ENCODE results near the gene RNF224.
A peak's percentile ranks its signal among the peaks of the same experiment; 100 is the strongest.
"Not testable (repeated sequence)": the region's sequence is repeated elsewhere in the genome, so short reads cannot be mapped to it uniquely, and the experiment has no call there.

The RNF224 gene

GRCh38 chr9:137240841-137241489 is 13.7 kb downstream of the RNF224 start, which contains the start of gene TUBB4B:
Gene TUBB4B, plus strand, starts transcription at chr9:137241287. Its CDS starts 74 bp downstream, at chr9:137241361.
- DNase-seq, result peak; percentile 96

GRCh38 chr9:137241490-137242268 is 14.4 kb downstream of the RNF224 start:
- DNase-seq, result peak; percentile 58

DNA sequence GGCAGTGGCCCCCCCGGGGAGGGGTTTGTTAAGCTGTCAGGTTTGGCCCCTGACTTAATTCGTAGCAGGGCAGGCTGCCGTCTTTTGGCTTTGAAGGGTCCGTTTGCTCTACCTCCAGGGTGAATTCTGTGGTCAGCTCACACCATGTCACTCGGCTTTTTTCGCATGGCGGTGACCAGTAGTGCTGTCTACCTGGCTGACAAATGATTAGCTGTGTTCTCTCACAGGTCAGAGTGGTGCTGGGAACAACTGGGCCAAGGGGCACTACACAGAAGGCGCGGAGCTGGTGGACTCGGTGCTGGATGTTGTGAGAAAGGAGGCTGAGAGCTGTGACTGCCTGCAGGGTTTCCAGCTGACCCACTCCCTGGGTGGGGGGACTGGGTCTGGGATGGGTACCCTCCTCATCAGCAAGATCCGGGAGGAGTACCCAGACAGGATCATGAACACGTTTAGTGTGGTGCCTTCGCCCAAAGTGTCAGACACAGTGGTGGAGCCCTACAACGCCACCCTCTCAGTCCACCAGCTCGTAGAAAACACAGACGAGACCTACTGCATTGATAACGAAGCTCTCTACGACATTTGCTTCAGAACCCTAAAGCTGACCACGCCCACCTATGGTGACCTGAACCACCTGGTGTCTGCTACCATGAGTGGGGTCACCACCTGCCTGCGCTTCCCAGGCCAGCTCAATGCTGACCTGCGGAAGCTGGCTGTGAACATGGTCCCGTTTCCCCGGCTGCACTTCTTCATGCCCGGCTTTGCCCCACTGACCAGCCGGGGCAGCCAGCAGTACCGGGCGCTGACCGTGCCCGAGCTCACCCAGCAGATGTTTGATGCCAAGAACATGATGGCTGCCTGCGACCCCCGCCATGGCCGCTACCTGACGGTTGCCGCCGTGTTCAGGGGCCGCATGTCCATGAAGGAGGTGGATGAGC is 15.2 kb downstream of the RNF224 start:
- no peak for DNase-seq

DNA sequence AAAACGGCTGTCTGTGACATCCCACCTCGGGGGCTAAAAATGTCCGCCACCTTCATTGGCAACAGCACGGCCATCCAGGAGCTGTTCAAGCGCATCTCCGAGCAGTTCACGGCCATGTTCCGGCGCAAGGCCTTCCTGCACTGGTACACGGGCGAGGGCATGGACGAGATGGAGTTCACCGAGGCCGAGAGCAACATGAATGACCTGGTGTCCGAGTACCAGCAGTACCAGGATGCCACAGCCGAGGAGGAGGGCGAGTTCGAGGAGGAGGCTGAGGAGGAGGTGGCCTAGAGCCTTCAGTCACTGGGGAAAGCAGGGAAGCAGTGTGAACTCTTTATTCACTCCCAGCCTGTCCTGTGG is 15.9 kb downstream of the RNF224 start:
- not testable (repeated sequence) for DNase-seq

GRCh38 chr9:137243626-137244485 is 16.6 kb downstream of the RNF224 start:
- no peak for DNase-seq

DNA sequence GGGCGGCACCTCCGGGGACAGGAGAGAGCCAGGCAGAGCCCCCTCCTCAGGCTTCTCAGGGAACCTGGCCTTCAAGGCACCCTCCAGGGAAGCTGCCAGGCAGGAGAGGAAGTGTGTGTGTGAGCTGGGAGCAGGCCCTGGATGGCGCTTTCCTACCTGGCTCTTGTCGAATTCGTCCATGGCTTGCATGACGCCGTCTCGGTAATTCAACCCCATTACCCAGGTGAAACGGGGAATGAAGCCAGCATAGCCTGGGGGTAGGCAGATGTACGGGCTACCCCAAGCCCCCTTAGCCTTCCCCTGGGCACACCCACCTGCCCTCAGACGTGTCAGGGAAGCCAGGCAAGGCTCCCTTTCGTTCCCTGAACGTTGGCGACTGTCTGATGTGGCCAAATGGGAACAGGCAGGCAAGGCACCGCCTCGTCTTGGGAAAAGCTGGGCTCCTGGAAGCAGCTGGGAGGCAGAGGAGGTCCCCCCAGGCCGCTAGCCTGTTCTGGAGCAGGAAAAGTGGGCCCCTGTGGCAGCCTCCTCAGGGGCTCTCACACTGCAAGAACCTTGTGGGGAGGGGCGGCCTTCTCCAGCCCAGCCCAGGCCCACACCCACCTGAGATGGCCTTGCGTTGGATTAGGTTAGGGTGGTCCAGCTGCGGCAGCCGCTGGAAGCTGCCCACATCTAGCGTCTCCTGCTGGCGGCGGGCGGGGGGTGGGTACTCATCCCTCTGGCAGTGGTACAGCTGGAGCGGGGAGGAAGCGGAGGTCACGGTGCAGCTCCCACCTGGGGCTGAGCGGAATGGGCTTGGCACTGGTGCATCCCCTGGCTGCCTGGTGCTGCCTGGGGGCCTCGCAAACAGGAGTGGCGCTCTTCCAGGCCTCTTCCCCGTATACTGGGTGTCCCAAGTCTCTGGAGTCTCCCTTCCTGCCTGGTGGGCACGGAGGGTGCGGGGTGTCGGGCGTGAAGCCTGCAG is 17.5 kb downstream of the RNF224 start:
- DNase-seq, result no peak

GRCh38 chr9:137245450-137246421 is 18.4 kb downstream of the RNF224 start:
- DNase-seq, result no peak

GRCh38 chr9:137247135-137247915 is 20.0 kb downstream of the RNF224 start:
- DNase-seq, result no peak

GRCh38 chr9:137247916-137248175 is 20.5 kb downstream of the RNF224 start:
- no peak for DNase-seq

GRCh38 chr9:137250329-137251193 is 23.3 kb downstream of the RNF224 start:
- DNase-seq, result no peak

DNA sequence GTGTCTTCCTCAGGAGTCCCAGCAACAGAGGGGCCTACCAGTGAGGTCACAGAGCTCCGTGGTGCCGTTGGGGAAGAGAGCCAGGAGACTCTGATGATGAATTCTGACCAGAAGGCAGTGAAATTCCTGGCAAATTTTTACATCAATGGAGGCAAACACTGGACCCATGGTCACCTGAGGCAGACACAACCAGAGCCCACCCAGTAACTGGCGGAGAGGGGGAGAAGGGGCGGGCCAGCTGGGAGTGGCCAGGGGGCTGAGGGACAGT is 23.8 kb downstream of the RNF224 start, which contains the start of gene STPG3:
STPG3 (plus strand) TSS at position 93 of the 268 bp plus-strand sequence; CDS start at position 94, 1 bp downstream.
- DNase-seq, result no peak

- DNase-seq, result no peak
Observed at GRCh38 chr9:137251490-137252268, 24.4 kb downstream of the RNF224 start.

DNA sequence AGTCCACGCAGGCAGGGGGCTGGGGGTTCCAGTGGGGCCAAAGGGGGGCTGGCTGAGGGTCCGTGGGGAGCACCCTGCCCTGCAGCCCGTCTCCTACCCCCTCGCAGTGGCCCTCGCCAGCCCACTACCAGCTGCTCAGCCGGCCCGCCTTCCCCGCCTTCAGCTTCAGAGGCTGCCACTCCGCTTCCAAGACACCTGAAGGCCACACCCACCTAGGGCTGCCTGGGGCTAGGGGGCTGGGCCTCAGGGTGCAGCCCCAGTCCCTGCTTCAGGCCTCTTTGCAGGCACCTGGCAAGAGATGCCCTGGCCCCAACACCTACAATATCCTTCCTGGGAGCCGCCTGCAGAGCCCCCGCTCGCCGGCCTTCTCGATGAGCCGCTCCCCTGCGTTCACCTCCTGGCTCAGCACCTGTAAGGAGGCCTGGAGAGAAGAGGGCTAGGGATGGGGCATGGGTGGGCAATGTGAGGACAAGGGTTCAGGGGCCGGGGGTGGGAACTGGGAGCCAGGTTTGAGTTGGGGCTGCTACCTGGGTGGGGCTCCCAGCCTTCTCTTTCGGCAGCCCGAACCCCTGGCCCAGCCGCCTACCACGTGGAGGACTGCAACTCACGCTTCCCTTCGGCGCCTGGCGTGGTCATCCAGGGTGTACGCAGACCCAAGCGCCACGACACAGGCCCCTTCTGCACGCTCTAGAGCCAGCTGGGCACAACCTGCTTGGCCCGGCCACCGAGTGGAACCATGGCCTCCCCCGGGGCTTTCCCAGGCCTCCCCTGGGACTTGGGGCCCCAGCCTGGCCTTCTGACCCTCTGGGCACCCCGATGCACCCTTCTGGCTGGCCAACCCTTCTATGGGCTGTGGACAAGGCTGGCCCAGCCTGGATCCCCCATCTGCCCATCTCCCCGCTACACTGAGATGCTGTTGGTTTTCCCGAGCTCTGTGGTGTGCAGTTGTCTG is 25.5 kb downstream of the RNF224 start:
- no peak for DNase-seq

DNA sequence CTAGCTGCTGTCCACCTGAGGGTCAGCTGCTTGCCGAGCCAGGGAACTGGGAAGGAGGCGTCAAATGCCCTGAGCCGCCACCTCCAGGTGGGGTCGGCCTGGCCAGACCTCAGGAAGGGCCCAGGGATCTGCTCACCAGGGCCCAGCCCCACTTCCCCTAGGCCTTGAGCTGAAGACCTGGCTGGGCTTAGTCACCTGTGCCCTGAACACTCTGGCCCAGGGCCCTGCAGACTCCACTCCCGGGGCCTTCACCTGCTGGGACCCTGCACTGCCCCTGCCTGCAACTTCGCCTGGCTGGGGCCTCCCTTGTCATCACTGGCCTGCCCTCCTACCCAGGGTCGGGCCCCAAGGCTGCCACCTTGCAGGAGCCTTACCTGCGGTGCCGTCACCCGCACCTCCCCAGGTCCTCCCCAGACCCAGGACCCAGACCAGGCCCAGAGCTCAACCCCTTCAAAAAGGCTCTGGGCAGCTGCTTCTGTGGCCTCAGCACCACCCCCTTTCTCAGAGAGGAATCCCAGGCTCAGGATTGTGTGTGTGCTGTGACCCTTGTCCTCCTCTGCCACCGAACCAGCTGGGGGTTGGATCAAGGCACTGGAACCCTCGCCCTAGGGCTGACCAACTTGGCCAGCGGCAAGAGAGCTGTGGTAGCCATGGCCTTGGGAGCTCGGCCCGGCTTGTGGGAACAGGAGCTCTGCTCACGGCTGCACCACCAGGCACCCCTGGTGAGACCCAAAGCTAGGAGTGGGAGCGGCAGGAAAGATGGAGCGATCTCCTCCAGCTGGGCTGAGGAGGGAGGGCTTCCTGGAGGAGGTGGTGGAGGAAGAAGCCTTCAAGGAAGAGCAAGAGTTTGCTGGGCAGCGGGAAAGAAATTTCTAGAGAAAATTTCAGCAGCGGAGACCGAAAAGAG is 26.7 kb downstream of the RNF224 start:
- DNase-seq, result no peak
